GM21360 (cell line): ENCODE measurements around the gene ZNF155.

ENCODE experiments used
- ATAC-seq: cut with Tn5 transposase; IDR thresholded peaks from one replicate; pipeline ENCODE4 v1.9.1; 2021; ENCODE audit warnings: mild to moderate bottlenecking, moderate library complexity; ENCODE audit not compliant: unreplicated experiment

ZNF155 gene

DNA sequence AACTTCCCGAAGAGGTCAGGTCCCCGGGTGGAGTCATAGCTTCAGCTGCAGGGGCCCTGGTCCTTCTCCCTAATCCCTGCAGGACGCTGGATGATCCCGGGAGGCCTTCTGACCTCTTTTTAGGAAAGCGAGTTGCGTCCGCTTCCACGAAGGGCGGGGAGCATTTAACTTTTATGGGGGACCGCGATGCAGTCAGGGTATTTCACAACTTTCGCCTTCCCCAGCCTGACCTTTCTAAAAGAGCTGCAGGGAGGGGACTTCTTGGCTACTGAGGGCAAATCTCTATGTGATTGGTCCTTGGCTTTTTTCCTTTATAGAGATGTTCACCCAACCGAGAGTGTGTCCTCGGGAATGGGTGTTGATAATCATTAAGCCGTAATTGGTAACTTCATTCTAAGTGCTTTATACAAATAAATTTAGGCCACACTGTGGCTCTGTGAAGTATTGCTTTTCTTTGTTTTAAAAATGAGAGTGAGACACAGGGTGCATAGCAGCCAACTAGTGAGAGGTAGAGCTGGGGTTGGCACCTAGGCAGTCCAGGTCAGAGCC, 19.5 kb downstream of the ZNF155 start:
- no peak for ATAC-seq

DNA sequence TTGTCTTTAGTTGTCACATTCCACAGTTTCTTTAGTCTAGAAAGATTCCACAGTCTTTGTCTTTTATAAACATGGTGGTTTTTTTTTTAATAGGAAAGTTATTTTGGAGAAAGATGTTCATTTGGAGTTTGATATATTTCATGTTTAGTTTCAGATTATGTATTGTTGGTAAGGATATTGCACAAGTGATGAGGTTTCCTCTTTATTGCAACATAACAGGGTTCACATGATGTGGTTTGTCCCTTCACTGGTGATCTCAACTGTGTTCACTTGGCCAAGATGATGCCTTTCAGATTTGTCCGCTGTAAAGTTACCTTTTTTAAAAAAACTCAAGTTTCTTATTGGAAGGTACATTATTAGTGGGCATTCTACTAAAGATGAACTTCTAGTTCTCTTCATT, 22.0 kb downstream of the ZNF155 start:
- ATAC-seq = no peak

DNA sequence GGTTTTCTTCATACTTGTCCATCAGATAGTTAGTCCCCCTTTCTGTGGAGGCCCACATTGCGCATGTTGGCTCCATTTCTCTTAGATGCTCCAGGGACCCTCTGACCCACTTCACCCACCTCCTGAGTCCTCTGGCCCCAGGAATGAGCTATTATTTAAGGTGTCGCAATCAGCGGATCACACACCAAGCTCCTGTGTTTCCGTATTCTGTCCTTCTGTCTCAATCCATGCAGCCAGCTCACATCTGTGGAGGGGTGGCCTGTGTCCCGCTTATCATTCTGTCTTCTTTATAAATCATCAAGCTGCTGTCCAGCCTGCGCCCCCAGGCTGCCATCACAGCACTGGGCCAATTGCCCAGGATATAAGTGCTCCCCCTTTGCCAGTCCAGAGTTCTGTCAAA, 23.5 kb downstream of the ZNF155 start:
- no peak for ATAC-seq

DNA sequence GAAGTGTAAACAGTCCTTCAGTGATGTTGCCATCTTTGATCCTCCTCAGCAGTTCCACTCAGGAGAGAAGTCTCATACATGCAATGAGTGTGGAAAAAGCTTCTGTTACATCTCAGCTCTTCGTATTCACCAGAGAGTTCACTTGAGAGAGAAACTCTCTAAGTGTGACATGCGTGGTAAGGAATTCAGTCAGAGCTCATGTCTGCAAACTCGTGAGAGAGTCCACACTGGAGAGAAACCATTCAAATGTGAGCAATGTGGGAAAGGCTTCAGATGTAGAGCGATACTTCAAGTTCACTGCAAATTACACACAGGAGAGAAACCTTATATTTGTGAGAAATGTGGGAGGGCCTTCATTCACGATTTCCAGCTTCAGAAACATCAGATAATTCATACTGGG, 26.5 kb downstream of the ZNF155 start:
- ATAC-seq = no peak

DNA sequence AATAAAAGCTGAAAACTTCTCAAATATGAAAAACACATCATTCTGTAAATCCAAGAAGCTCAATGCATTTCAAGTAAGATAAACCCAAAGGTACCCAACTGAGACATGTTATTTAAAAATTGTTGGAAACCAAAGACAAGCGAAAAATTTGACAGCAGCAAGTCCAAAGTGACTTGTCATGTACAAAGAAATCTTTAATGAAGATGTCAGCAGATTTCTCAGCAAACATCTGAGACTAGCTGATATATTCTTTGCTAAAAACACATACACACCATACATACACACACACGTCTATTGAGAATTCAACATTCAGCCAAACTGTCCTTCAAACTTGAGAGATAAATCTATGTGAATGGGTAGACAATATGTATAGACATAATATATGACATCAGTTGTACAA, 35.5 kb downstream of the ZNF155 start:
- ATAC-seq = no peak

DNA sequence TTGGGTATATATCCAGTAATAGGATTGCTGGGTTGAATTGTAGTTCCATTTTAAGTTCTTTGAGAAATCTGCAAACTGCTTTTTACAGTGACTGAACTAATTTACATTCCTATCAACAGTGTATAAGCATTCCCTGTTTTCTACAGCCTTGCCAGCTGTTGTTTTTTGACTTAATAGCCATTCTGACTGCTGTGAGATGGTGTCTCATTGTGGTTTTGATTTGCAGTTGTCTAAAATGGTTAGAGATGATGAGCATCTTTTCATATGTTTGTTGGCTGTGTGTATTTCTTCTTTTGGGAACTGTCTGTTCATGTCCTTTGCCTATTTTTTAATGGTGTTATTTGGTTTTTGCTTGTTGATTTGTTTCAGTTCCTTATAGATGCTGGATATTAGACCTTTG, 37.2 kb downstream of the ZNF155 start:
- ATAC-seq = no peak

DNA sequence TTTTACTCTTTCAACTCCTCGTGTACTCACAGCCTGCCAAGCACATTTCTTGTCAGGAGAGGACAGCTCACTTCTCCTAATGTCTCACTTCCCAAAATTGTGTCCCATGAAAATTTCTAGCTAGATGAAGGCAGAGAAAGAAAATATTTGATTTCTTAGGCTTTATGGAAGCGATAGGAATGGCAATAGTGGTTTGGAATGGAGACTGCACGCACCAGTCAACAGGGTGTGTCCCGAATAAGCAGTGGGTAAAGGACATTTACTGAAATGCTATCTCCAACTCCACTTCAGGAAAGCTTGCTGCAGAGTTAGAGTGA, 40.9 kb downstream of the ZNF155 start:
- ATAC-seq = no peak

DNA sequence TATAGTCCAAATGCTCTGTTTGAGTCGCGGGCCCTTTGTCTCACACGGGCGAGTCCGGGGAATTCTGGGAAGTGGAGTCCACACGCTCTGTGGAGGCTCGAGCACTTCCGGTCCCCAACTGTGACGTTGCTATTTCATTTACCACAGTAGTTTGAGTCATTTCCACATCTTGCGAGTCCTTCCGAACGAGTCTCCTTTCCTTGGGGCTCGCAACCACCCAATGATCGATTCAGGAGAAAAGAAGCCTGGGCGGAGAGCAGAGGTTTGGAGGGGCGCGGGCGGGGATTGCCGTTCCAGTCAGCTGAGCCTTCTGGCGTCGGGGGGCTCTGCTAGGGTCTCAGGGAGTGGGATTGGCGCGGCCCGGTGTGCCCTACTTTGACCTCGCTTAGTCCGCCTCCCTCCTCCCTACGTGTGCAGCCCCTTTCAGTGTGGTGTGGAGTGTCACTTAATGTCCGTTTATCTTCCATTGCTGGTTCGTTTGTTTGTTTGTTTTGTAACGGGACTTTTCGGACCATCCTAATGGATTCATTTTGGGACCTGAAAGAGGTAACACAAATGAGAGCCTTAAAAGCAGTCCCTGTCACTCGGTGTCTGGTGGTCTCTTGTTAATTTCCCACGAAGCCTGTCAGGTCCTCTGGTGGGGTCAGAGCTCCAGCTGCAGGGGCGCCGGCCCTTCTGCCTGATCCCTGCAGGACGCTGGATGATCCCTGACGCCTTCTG, 41.4 kb downstream of the ZNF155 start, which contains the start of gene ZNF222:
Gene ZNF222, plus strand, starts transcription at position 163 of the 720 bp plus-strand sequence. Its CDS starts 58 bp downstream, at position 221.
- peak; percentile 81 for ATAC-seq

DNA sequence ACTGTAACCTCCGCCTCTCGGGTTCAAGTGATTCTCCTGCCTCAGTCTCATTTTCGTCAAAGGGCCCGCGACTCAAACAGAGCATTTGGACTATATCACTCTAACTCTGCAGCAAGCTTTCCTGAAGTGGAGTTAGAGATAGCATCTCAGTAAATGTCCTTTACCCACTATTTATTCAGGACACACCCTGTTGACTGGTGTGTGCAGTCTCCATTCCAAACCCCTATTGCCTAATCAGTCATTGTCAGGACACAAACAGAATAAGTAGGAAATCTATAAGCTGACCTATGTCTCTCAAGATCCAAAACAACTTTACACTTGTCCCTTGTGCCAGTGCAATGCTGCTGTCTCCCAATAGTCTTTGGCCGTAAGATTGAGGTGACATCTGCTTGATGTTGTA, 42.6 kb downstream of the ZNF155 start:
- ATAC-seq = no peak

DNA sequence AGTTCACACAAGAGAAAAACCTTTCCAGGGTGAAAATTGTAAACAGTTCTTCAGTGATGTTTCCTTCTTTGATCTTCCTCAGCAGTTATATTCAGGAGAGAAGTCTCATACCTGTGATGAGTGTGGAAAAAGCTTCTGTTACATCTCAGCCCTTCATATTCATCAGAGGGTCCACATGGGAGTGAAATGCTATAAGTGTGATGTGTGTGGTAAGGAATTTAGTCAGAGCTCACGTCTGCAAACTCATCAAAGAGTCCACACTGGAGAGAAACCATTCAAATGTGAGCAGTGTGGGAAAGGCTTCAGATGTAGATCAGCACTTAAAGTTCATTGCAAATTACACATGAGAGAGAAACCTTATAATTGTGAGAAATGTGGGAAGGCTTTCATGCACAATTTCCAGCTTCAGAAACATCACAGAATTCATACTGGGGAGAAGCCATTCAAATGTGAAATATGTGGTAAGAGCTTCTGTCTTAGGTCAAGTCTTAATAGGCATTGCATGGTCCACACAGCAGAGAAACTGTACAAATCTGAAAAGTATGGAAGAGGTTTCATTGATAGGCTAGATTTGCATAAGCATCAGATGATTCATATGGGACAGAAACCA, 48.1 kb downstream of the ZNF155 start:
- no peak for ATAC-seq

DNA sequence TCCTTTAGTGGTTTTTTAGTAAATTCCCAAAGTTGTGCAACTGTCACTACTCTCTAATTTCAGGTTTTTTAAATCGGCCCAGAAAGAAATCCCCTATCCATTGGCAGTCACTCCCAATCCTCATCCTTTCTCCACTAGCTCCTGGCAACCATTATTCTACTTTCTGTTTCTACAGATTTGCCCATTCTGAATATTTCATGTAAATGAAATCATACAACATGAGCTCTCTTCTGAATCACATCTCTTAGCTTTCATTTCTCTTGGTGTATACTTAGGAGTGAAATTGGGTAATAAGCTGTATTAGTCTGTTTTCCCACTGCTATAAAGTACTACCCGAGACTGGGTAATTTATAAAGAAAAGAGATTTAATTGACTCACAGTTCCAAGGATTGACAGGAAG, 58.2 kb downstream of the ZNF155 start:
- no peak for ATAC-seq
